NCI-H146 treated with DMSO at 0.1 percent for 48 hours (cell line): ENCODE measurements around the gene ARFGAP3.
"Not testable (repeated sequence)": the region's sequence is repeated elsewhere in the genome, so short reads cannot be mapped to it uniquely, and the experiment has no call there.

ENCODE experiments used
- DNase-seq: peaks from one replicate; lab custom pipeline; 2025; ENCODE audit not compliant: unreplicated experiment; lab: John Stamatoyannopoulos, UW

Gene ARFGAP3

DNA sequence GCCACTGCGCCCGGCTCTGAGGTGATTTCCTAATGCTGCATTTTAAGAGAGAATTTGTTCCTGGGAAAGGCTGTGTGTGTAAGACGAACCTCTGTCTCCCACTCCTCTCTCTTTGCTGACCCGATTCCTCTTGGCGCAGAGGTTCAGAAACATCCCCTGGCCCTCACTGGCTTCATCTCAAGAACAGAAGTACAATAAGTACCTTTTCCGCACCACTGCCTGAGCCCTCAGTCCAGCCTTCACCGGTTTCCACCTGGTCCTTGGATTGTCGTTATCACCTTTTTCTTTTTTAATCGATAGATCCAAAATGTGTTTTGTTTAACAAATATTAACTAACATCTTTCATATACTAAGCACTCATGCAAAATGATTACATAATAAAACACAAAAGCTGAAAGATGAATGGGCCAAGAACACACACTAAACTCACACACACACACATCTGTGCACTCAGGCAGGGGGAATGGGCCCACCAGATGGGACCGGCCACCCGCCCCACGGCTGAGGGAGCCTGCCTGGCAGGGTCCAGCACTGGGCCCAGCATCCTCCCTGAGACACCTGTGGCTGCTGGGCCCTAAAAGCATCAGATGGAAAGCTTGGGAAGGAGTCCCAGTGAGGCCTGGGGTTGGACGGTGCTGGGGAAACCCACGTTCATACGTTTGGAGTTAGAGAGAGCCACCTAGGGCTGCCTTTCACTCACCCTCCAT is 86.0 kb downstream of the ARFGAP3 start:
- no peak for DNase-seq

DNA sequence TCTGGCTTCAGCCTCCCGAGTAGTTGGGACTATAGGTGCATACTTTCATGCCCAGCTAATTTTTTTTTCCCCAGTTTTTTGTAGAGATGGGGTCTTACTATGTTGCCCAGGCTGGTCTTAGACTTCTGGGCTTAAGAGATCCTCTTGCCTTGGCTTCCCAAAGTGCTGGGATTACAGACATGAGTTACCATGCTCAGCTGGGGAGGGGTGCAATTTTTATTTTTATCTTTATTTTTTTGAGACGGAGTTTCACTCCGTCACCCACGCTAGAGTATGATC is 86.7 kb downstream of the ARFGAP3 start:
- DNase-seq, result no peak

DNA sequence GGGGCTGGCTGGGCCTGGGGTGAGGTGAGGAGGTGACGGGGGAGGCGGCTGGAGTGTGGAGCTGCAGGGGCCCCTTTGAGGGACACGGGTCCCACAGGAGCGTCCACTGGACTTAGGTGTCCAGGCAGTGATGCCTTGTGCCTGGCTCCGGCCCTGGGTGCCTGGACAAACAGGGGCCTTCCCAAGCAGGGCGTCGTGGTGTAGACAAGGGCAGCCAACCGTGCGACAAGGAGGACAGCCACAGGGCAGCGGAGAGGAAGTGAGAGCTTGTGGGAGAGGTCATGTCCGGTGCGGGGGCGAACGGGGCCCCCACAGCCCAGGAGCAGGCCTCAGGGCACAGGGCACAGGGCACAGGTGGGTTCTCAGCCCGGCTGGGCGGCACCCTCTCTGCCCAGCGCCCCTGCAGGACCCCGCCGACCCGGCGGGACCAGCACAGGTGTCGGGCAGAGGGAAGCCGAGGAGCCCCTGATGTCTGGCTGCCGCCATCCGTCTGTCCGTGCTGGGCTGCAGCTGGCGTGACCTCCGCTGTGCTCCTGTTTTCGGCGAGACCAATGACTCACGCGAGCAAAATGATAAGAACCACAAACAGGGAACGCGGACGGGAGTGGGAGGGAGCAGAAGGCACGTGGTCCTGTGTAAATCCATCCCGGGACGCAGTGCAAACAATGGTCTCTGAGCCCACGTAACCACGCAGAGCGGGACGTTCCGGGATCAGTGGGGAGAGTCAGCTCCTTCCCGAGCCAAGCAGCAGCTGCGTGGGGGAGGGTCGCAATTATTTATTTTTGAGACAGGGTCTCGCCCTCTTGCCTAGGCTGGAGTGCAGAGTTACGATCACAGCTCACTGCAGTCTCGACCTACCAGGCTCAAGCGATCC is 87.3 kb downstream of the ARFGAP3 start:
- no peak for DNase-seq

DNA sequence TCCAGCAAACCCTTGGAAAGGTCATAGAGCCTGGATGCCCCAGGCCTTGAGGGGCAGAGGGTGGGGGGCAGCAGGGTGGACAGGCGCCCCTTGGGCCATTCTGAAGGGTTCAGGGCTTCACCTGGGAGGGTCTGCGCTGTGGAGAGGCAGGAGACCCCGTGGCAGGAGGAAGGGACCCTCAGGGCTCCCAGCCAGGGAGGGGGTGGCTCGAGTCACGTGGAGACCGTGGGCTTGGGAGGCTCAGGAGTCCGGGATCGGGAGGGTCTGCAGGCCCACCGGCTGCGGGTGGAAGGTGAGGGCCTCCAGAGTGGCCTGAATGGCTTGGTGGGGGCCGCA is 87.9 kb downstream of the ARFGAP3 start:
- no peak for DNase-seq

DNA sequence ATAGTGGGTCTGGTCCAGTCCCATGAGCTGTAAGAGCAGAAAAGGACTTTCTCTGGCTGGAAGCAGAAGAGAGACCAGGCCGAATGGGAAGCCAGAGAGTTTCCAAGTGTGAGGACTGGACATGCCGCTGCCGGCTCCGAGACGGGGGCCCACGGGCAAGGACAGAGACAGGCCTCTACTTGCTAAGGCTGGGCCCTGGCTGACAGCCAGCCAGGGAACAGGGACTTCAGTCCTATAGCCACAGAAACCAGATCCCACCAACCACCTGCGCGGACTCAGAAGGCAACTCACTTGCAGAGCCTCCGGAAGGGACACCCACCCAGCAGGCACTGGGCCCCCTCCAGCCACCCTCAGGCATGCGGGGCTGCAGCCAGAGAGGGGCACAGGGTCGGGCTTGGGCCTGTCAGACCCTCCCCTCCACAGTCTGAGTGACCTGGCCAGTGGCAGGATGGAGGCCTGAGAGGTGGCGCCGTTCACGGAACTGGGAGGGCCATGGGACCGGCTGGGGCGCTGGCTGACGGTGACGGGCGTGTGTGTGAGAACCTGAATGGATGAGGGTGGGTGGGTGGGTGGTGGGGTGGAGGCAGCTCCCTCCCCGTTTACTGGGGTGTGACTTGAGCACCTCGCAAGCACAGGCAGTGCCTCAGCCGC is 88.6 kb downstream of the ARFGAP3 start:
- DNase-seq, result no peak

DNA sequence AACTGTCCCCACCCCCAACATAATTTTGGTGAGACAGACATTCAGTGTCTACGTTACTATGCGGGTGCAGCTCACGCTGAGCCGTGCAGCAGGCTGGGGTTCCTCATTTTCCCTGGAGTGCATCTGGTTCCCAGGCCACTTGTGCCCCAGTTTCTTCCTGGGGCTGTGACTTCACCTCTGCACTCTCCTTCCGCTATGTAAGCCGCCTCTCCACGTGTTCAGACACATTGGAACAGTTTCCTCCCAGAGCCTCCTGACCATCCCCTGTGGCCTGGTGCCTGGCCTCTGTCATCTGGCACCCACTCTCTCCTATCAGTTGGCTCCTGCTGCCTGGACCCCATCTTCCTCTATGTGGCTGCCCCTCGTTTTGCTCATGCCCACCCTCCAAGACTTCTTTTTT is 90.2 kb downstream of the ARFGAP3 start:
- DNase-seq, result no peak

DNA sequence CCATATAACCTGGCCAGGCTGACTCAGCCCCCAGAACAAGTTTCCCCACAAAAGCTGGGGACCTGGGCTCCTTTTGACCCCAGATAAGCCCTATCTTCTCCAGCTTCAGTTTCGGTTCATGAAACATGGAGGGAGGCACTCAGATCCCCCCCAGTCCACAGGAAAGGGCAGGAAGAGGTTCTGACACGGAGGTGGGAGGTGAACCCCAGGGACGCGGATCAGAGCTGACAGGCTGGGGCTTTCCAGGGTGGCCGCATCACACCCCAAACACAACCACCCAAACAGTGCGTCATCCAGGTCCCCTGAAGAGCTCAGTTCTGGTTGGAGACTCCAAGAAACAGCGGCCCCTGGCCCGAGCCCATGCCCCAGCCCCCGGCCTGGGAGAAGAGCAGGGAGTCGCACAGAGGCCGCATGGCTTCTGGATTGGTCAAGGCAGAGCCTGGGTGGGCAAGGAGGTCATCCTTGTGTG is 92.1 kb downstream of the ARFGAP3 start:
- no peak for DNase-seq

DNA sequence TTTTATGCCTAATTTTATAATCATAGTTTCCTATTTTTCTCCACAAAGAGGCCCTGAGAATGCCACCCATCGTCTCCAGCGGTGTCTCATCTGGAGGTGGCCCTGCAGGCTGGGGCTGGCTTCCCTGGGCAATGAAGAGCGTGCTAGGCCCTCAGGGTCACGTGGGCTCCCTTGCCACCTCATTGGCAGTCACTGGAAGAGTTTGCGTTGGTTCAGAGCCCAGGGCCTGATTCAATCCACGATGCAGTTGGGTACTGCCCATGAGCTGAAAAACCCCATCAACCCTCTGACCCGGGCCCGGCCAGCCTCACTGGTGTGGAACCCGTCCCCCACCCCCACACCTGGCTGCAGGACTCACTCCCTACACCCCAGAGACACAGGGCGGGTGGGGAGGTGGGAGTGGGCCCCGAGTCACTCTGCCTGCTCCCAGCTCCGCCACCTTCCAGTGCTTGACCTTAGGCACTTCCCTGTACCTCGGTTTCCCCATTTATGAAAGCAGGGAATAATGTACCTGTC is 93.0 kb downstream of the ARFGAP3 start:
- DNase-seq, result no peak

DNA sequence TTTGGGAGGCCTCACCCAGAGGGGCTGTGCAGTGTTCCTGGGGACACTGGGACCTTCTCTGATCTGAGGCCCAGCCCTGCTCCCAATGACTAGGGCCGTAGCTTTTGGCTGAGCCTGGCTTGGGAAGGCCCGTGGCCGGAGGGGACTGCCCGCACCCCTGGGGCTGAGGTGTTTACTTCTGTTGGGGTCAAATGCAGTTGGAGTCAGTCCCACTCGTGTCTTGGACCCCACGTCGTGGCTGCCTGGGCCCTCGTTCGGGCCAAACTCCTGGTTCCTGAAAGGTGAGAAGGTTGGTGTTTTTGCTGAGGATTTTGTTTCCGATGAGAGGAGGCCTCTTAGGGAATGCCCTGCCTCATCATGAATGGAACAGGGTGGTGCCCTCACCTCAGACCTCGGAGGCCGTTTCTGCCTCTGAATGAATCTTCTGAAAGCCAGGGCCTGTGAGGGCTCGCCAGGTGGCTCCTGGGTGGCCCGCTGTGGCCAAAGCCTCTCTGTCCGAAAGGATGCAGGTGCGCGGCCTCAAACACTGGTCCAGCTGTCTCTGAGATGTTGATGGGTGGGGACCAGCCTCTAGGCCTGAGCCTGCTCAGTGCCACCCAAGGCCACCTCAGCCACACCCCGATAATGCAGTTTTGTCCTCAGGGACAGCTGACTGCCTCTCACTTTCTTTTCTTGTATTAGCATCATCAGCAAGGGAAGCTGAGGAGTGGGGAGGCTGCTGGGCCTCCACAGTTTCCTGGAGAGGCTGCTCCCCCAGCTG is 96.1 kb downstream of the ARFGAP3 start:
- peak; percentile 1 for DNase-seq

DNA sequence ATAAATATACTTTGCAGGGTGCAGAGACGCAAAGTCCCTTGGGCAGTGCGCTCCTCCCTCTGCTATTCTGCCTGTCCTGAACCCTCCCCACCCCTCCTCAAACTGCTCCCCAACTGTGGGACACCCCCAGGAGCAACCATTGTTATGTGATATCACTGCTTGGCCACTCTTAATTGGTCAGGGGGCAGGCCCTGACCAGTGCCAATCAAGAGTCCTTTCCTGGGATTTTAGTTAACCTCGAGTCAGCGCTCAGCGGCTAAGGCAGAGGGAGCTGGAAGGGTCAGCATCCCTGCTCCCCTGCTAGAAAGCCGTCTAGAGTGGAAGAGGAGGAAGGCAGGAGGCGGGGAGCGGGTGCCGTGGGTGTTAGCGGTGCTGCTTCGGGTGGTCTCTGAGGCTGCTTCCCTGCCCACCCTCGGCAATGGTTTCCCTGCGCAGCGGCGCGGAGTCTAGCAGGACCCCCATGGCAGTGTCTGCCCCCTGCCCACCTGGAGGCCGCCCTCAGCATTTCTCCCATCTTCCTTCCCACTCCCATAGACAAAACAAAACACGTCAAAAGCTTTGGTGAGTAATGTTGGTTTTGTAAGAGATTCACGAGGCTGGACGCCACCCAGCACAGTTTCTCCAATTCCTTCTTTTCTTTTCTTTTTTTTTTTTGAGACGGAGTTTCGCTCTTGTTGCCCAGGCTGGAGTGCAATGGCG is 98.0 kb downstream of the ARFGAP3 start:
- no peak for DNase-seq

DNA sequence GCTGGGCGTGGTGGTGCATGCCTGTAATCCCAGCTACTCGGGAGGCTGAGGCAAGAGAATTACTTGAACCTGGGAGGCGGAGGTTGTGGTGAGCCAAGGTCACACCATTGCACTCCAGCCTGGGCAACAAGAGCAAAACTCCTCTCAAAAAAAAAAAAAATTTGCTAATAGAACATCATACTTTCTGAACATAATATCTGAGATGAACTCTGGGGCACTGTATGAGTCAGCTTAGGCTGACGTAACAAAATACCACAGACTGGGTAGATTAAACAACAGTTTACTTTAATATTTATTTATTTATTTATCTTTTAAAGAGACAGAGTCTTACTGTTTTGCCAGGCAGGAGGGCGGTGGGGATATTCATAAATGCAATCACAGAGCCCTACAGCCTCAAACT is 101.5 kb downstream of the ARFGAP3 start:
- not testable (repeated sequence) for DNase-seq

DNA sequence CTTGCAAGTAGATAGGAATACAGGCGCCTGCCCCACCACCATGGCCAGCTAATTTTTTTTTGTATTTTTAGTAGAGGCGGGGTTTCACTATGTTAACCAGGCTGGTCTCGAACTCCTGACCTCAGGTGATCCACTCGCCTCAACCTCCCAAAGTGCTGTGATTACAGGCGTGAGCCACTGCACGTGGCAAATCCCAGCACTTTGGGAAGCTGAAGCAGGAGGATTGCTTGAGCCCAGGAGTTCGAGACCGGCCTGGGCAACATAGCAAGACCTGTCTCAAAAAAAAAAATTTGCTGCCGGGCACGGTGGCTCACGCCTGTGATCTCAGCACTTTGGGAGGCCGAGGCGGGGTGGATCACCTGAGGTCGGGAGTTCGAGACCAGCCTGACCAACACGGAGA is 102.0 kb downstream of the ARFGAP3 start:
- DNase-seq, result not testable (repeated sequence)

DNA sequence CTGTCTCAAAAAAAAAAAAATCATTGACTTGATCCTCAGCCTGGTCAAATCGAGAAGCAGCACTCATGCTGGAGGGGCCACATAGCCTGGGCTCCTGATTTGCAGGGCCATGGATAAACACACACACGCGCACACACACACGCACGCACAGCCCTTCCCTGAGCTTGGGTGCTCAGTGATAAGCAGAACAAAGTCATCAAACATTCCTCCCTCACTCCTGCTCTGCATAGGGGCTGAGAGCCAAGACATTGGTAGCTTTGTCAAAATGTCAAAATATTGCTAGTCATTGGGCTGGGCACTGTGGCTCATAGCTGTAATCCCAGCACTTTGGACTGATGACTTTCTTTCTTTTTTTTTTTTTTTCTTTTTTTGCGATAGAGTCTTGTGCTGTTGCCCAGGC is 102.4 kb downstream of the ARFGAP3 start:
- DNase-seq, result no peak

DNA sequence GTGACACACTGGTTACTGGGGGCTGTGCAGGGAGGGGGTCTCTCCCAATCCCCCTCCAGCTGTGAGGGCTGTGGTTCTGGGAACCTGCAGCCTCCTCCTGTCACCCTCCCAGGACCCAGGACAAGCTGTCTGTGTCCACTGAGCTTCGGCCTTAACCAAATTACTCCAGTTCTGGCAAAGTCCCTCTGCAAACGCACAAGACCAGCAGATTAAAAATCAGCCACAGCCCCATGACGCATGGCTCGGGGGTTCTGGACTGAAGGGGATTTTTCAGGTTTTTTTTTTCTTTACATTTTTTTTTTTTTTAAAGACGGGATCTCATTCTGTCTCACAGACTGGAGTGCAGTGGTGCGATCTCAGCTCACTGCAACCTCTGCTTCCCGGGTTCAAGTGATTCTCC is 104.2 kb downstream of the ARFGAP3 start:
- DNase-seq, result no peak

DNA sequence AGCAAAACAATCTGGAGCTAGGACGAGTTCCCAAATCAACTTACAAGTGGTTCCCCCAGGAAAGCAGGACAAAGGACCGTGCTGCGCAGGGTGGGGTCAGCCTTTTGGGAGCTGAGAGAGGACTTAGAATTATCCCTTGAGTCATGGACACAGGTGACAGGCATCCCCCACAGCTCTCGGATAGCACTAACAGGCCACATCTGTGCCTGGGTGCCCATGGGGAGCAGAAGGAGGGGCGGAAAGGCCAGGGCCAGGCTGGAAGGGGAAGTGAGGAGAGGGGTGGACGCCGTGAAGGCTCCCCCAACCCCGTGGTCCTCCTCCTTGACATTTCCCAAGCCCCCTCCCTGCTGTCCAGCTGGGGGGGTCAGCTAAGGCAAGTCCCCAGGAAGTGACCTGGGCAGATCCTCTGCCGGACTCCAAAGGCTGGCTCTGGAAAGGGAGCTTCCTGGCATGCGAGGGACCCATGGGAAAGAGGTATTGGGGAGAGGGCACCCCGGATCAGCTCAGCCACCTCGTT is 104.8 kb downstream of the ARFGAP3 start:
- no peak for DNase-seq

DNA sequence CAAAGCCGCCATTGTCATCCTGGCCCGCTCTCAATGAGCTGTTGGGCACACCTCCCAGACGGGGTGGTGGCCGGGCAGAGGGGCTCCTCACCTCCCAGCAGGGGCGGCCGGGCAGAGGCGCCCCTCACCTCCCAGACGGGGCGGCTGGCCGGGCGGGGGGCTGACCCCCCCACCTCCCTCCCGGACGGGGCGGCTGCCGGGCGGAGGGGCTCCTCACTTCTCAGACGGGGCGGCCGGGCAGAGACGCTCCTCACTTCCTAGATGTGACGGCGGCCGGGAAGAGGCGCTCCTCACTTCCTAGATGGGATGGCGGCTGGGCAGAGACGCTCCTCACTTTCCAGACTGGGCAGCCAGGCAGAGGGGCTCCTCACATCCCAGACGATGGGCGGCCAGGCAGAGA is 106.7 kb downstream of the ARFGAP3 start:
- DNase-seq, result not testable (repeated sequence)

DNA sequence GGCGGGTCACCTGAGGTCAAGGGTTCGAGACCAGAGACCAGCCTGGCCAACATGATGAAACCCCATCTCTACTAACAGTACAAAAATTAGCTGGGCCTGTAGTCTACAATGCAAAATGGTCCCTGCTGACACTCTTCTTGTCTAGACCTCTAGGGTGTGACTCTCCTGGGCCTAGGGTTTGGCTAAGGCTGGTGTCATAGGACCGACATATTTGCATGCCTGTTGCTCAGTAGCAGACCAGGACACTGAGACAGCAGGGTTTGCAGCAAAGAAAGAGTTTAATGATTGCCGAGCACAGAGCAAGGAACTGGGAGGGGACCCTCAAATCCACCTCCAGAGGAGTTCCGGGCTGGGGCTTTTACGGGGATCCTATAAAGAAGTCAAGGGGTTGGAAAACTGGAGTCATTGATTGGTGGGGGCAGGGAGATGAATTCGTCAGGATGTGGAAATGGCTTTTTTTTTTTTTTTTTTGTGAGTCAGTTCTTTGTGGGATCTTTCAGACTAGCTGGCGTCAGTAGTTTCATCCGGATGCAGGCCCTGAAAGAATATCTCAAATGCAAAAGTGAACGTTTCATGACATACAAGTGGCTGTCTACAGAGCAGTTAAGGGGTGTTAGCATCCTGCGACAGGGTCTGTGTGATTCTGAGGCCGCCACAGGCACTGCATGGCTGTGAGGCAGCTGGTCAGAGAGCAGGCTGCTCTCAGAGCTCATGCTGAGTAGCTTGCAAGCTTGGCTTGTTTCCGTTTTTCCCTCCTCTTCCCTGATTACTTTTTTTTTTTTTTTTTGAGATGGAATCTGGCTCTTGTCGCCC is 109.2 kb downstream of the ARFGAP3 start:
- DNase-seq, result no peak
